ENCODE data around the gene ZNF532.

The ZNF532 gene

DNA sequence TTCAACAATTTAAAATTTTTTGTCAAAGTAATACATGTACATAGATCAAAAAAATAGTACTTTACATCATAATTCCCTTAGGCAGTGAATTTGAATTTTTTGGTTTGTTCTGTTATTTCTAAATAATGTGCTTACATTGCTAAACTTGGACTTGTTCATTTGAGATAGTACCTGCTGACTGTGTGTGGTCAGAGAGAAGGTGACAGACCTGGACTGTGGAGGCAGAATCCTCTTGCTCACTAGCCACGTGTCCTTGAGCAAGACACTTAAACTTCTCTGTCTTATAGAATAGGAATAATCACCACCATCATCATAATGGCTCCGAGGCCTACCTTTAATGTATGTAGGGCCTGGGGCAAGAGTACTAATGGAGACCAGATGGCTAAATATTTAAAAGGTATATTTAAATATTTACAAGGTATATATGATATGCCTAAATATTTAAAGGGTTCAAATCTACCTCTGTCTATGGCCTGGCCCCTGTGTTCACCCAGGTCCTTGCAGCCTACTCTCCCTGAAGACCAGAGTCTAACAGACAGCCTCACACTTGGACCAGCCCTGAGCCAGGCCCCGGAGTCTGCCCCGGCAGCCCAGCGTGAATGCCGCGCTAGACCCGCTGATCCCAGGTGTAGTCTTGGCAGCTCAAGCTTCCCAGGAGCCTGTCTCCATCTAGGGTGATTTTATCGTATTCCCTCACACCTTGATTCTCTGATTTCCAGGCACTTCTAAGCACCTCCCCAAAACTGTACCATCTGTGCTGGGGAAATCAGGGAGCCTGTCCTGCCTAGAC lies 33.5 kb downstream of the ZNF532 start:
- Histone ChIP-seq H3K27ac (ENCODE audit: insufficient read depth, low read length, poor library complexity, severe bottlenecking) (no peak overlapping the region), H3K4me3 (ENCODE audit: insufficient read depth, low read depth, low read length, poor library complexity, severe bottlenecking) (no peak overlapping the region), H3K27me3 (replicated peaks; ENCODE audit: control insufficient read depth, insufficient read depth, low read length, poor library complexity, severe bottlenecking) (no peaks in the 10 kb centered on the region), H3K9me3 (ENCODE audit: control insufficient read depth, low read length) (no peaks in the 10 kb centered on the region), H3K36me3 (ENCODE audit: control insufficient read depth, insufficient read depth, low read length) (no peaks in the 10 kb centered on the region), H3K4me1 (ENCODE audit: control insufficient read depth, insufficient read depth, low read length, poor library complexity, severe bottlenecking) (no peaks in the 10 kb centered on the region)
- no peak for DNase-seq

- H3K9me3 ChIP-seq (ENCODE audit: control insufficient read depth, low read length) = no peaks in the 10 kb centered on the region
These were observed 35.5 kb downstream of the ZNF532 start for GRCh38 chr18:58900015-58900649.

DNA sequence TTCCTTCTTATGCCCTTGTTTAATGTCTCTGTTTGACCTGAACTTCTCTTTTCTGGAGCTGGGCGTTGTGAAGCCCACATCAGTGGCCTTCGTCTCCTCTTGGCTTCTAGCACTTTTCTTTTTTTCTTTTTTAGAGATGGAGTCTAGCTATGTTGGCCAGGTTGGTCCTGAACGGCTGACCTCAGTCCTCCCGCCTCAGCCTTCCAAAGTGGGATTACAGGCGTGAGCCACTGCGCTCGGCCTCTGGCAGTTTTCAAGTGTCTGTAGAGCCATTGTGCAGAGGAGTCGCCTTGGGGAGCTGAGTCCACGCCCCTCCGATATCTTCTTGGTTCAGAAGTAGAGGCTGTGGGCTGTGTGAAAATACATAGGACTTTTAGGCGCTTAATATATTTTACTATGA lies 36.5 kb downstream of the ZNF532 start:
- H3K36me3 ChIP-seq (ENCODE audit: control insufficient read depth, insufficient read depth, low read length) = no peaks in the 10 kb centered on the region
- H3K27ac ChIP-seq (ENCODE audit: insufficient read depth, low read length, poor library complexity, severe bottlenecking) = no peak overlapping the region

More at GRCh38 chr18:58900015-58900649, 35.5 kb downstream of the ZNF532 start:
- Histone ChIP-seq H3K27me3 (replicated peaks; ENCODE audit: control insufficient read depth, insufficient read depth, low read length, poor library complexity, severe bottlenecking) (no peaks in the 10 kb centered on the region), H3K4me3 (ENCODE audit: insufficient read depth, low read depth, low read length, poor library complexity, severe bottlenecking) (no peak overlapping the region), H3K36me3 (ENCODE audit: control insufficient read depth, insufficient read depth, low read length) (no peaks in the 10 kb centered on the region), H3K4me1 (ENCODE audit: control insufficient read depth, insufficient read depth, low read length, poor library complexity, severe bottlenecking) (no peaks in the 10 kb centered on the region), H3K27ac (ENCODE audit: insufficient read depth, low read length, poor library complexity, severe bottlenecking) (no peak overlapping the region)
- DNase-seq = no peak

DNA sequence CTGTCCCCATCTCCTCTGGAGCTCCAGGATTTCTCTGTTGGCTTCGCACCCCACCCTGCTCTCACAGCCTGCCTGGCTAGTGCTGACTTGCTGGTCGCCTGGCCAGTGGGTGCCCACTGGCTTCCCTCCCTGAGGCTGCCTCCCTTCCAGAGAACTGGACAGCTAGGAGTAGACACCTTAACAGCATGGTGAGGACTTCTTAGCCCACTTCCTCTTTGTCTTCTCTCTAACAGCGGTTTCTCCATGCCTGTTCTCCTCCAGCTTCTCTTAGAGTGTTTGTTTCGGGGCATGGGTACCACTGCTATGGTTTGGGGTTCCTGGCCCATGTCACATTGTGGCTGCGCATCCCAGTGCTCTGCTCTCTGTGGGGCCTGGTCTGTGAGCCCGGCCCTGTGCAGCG lies 37.1 kb downstream of the ZNF532 start:
- Histone ChIP-seq H3K4me3 (ENCODE audit: insufficient read depth, low read depth, low read length, poor library complexity, severe bottlenecking) (no peak overlapping the region), H3K36me3 (ENCODE audit: control insufficient read depth, insufficient read depth, low read length) (no peaks in the 10 kb centered on the region), H3K4me1 (ENCODE audit: control insufficient read depth, insufficient read depth, low read length, poor library complexity, severe bottlenecking) (no peaks in the 10 kb centered on the region), H3K27ac (ENCODE audit: insufficient read depth, low read length, poor library complexity, severe bottlenecking) (no peak overlapping the region), H3K27me3 (replicated peaks; ENCODE audit: control insufficient read depth, insufficient read depth, low read length, poor library complexity, severe bottlenecking) (no peaks in the 10 kb centered on the region), H3K9me3 (ENCODE audit: control insufficient read depth, low read length) (no peaks in the 10 kb centered on the region)
- no peak for DNase-seq

More for the DNA sequence above, 36.5 kb downstream of the ZNF532 start:
- no peaks in the 10 kb centered on the region for H3K9me3 ChIP-seq (ENCODE audit: control insufficient read depth, low read length)
- H3K4me1 ChIP-seq (ENCODE audit: control insufficient read depth, insufficient read depth, low read length, poor library complexity, severe bottlenecking) = no peaks in the 10 kb centered on the region
- H3K4me3 ChIP-seq (ENCODE audit: insufficient read depth, low read depth, low read length, poor library complexity, severe bottlenecking) = no peak overlapping the region
- no peaks in the 10 kb centered on the region for H3K27me3 ChIP-seq (replicated peaks; ENCODE audit: control insufficient read depth, insufficient read depth, low read length, poor library complexity, severe bottlenecking)
- DNase-seq = no peak

GRCh38 chr18:58902961-58903360 lies 38.3 kb downstream of the ZNF532 start:
- Histone ChIP-seq H3K36me3 (ENCODE audit: control insufficient read depth, insufficient read depth, low read length) (no peaks in the 10 kb centered on the region), H3K27me3 (replicated peaks; ENCODE audit: control insufficient read depth, insufficient read depth, low read length, poor library complexity, severe bottlenecking) (no peaks in the 10 kb centered on the region), H3K4me1 (ENCODE audit: control insufficient read depth, insufficient read depth, low read length, poor library complexity, severe bottlenecking) (no peaks in the 10 kb centered on the region), H3K9me3 (ENCODE audit: control insufficient read depth, low read length) (no peaks in the 10 kb centered on the region), H3K4me3 (ENCODE audit: insufficient read depth, low read depth, low read length, poor library complexity, severe bottlenecking) (no peak overlapping the region), H3K27ac (ENCODE audit: insufficient read depth, low read length, poor library complexity, severe bottlenecking) (no peak overlapping the region)
- DNase-seq = no peak

GRCh38 chr18:58903533-58903932 lies 38.9 kb downstream of the ZNF532 start:
- no peaks in the 10 kb centered on the region for H3K27me3 ChIP-seq (replicated peaks; ENCODE audit: control insufficient read depth, insufficient read depth, low read length, poor library complexity, severe bottlenecking)
- H3K9me3 ChIP-seq (ENCODE audit: control insufficient read depth, low read length) = no peaks in the 10 kb centered on the region
- H3K4me3 ChIP-seq (ENCODE audit: insufficient read depth, low read depth, low read length, poor library complexity, severe bottlenecking) = no peak overlapping the region
- no peaks in the 10 kb centered on the region for H3K4me1 ChIP-seq (ENCODE audit: control insufficient read depth, insufficient read depth, low read length, poor library complexity, severe bottlenecking)
- DNase-seq = no peak
- no peaks in the 10 kb centered on the region for H3K36me3 ChIP-seq (ENCODE audit: control insufficient read depth, insufficient read depth, low read length)
- H3K27ac ChIP-seq (ENCODE audit: insufficient read depth, low read length, poor library complexity, severe bottlenecking) = no peak overlapping the region

- Histone ChIP-seq H3K27ac (ENCODE audit: insufficient read depth, low read length, poor library complexity, severe bottlenecking) (no peak overlapping the region), H3K36me3 (ENCODE audit: control insufficient read depth, insufficient read depth, low read length) (no peaks in the 10 kb centered on the region), H3K27me3 (replicated peaks; ENCODE audit: control insufficient read depth, insufficient read depth, low read length, poor library complexity, severe bottlenecking) (no peaks in the 10 kb centered on the region), H3K4me1 (ENCODE audit: control insufficient read depth, insufficient read depth, low read length, poor library complexity, severe bottlenecking) (no peaks in the 10 kb centered on the region), H3K9me3 (ENCODE audit: control insufficient read depth, low read length) (no peaks in the 10 kb centered on the region), H3K4me3 (ENCODE audit: insufficient read depth, low read depth, low read length, poor library complexity, severe bottlenecking) (no peak overlapping the region)
- DNase-seq = no peak
These were observed 41.2 kb downstream of the ZNF532 start for GRCh38 chr18:58905777-58906428.

DNA sequence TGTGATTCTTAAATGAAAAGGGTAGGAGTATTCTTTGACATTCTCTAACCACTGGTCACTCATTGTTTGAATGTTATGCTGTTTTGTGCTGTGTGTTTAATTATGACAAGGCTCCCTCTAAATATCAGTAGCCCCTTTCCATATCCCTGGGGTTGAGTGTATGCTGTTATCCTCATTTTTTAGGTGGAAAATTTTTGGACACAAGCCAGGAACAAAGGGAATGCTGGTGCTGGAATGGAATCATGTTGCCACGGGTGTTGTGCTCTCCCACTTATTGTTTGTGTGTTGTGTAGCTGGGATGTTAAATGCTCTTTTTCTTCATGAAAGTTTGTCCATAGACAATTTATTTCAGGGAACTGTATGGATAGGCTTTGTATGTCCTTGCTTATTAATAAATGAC lies 43.3 kb downstream of the ZNF532 start:
- no peaks in the 10 kb centered on the region for H3K9me3 ChIP-seq (ENCODE audit: control insufficient read depth, low read length)
- no peak overlapping the region for H3K4me3 ChIP-seq (ENCODE audit: insufficient read depth, low read depth, low read length, poor library complexity, severe bottlenecking)
- H3K4me1 ChIP-seq (ENCODE audit: control insufficient read depth, insufficient read depth, low read length, poor library complexity, severe bottlenecking) = no peaks in the 10 kb centered on the region
- H3K27ac ChIP-seq (ENCODE audit: insufficient read depth, low read length, poor library complexity, severe bottlenecking) = no peak overlapping the region
- H3K27me3 ChIP-seq (replicated peaks; ENCODE audit: control insufficient read depth, insufficient read depth, low read length, poor library complexity, severe bottlenecking) = no peaks in the 10 kb centered on the region
- no peak for DNase-seq
- no peaks in the 10 kb centered on the region for H3K36me3 ChIP-seq (ENCODE audit: control insufficient read depth, insufficient read depth, low read length)

DNA sequence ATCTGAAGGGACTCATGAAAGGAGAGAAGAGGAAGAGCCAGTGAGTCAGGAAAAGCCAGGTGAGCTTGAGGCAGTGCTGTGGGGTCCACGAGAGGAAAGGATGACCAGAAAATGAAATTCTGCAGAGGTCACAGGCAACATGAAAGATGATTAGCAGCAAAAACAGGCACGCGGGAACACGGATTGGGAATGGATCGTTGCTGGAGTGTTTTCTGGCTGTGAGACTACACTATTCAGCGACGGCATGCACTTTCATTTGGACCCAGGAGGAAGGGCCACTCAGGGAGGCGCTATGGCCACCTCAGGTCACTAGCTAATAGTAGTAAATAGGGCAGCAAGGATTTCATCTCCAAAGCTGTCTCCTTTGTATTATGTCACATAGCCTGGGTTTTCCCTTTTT lies 44.8 kb downstream of the ZNF532 start:
- no peaks in the 10 kb centered on the region for H3K27me3 ChIP-seq (replicated peaks; ENCODE audit: control insufficient read depth, insufficient read depth, low read length, poor library complexity, severe bottlenecking)
- H3K36me3 ChIP-seq (ENCODE audit: control insufficient read depth, insufficient read depth, low read length) = no peaks in the 10 kb centered on the region
- DNase-seq = no peak
- no peak overlapping the region for H3K27ac ChIP-seq (ENCODE audit: insufficient read depth, low read length, poor library complexity, severe bottlenecking)
- no peaks in the 10 kb centered on the region for H3K9me3 ChIP-seq (ENCODE audit: control insufficient read depth, low read length)
- H3K4me3 ChIP-seq (ENCODE audit: insufficient read depth, low read depth, low read length, poor library complexity, severe bottlenecking) = no peak overlapping the region
- H3K4me1 ChIP-seq (ENCODE audit: control insufficient read depth, insufficient read depth, low read length, poor library complexity, severe bottlenecking) = no peaks in the 10 kb centered on the region

DNA sequence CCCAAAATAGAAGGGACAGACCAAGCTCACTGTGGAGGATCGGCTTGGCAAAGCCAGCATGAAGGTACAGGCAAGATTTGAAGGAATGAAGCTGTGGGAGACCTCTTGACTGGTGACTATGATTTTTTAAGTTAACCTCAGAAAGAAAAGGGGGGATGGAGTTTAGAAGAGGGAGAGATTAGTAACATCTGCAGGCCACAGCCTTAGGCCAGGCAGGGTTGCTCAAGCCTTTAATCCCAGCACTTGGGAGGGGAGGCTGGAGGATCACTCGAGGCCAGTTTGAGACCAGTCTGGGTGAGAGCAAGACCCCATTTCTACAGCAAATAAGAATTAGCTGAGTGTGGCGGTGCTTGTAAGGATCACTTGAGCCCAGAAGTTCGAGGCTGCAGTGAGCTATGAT lies 46.6 kb downstream of the ZNF532 start:
- DNase-seq = no peak

More for the DNA sequence above, 46.6 kb downstream of the ZNF532 start:
- H3K27ac ChIP-seq (ENCODE audit: insufficient read depth, low read length, poor library complexity, severe bottlenecking) = no peak overlapping the region
- no peaks in the 10 kb centered on the region for H3K9me3 ChIP-seq (ENCODE audit: control insufficient read depth, low read length)
- H3K4me1 ChIP-seq (ENCODE audit: control insufficient read depth, insufficient read depth, low read length, poor library complexity, severe bottlenecking) = no peaks in the 10 kb centered on the region
- no peaks in the 10 kb centered on the region for H3K27me3 ChIP-seq (replicated peaks; ENCODE audit: control insufficient read depth, insufficient read depth, low read length, poor library complexity, severe bottlenecking)
- H3K4me3 ChIP-seq (ENCODE audit: insufficient read depth, low read depth, low read length, poor library complexity, severe bottlenecking) = no peak overlapping the region
- no peaks in the 10 kb centered on the region for H3K36me3 ChIP-seq (ENCODE audit: control insufficient read depth, insufficient read depth, low read length)
